Urinary bladder (tissue), 4 donors: ENCODE measurements around the gene CPT1B. TPM values are rescaled to one million over a fixed set of nuclear protein-coding genes. Genes with fewer than 3 reads are reported as not detected.

ENCODE experiments used
- DNase-seq: peaks from one replicate; pipeline ENCODE4 v3.0.0-alpha.2; 2015; ENCODE audit errors: extremely low spot score
- H3K27ac ChIP-seq: one replicate; pipeline ENCODE4 v1.5.1; 2013; ENCODE audit warnings: low read depth, mild to moderate bottlenecking, moderate library complexity
- H3K36me3 ChIP-seq: one replicate; pipeline ENCODE4 v1.6.1; 2013; ENCODE audit warnings: mild to moderate bottlenecking, moderate library complexity; ENCODE audit not compliant: insufficient read depth
- H3K4me1 ChIP-seq: one replicate; pipeline ENCODE4 v1.6.1; 2013; ENCODE audit warnings: mild to moderate bottlenecking, moderate library complexity; ENCODE audit not compliant: insufficient read depth
- H3K4me3 ChIP-seq: one replicate; pipeline ENCODE4 v1.5.1; 2013; ENCODE audit warnings: low read depth, low read length
- WGBS: extraction: QIAGEN DNeasy Blood & Tissue Kit; methylation state at CpG from one replicate; pipeline ENCODE4 v1.1.7; 2013; 5-methylcytosine and 5-hydroxymethylcytosine counted together
- polyA plus RNA-seq: library from polyadenylated mRNA; stranded (reverse); fragments of 200-250 nt; gene quantifications from one replicate; pipeline ENCODE4 v1.2.3, GENCODE V29; 2013
- total RNA-seq: library from RNA; depleted of rRNA; stranded (reverse); fragments of >200 nt; gene quantifications from one replicate; pipeline ENCODE4 v1.2.3, GENCODE V29; 2014
- donor health status: healthy with polysubstance abuse.
- donor health status: healthy.

Gene CPT1B
- total and polyA plus RNA-seq, 2 donors, result 5.5 to 6.2 TPM

DNA sequence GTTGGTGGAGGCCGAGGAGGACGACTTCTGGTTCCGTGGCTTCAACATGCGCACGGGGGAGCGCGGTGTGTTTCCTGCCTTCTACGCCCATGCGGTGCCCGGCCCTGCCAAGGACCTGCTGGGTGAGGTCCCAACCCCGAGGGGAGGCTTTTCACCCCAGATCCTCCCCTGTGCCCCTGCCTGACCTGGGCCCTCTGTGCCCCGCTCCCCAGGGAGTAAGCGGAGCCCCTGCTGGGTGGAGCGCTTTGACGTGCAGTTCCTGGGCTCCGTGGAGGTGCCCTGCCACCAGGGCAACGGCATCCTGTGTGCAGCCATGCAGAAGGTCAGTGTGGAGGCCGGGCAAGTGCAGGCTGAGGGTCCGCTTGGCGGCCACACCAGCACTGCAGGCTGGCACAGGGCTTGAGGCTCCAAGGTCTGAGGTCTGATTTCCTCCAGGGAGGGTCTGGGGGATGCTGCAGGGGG, 27.4 kb upstream of the CPT1B start:
- WGBS, result 87% methylated on average over 20 of the region's 20 CpGs
- H3K36me3 ChIP-seq, result no peaks in the 10 kb centered on the region
- no peak overlapping the region for H3K27ac ChIP-seq
- no peaks in the 10 kb centered on the region for H3K4me1 ChIP-seq
- DNase-seq, result no peak
- no peak overlapping the region for H3K4me3 ChIP-seq

DNA sequence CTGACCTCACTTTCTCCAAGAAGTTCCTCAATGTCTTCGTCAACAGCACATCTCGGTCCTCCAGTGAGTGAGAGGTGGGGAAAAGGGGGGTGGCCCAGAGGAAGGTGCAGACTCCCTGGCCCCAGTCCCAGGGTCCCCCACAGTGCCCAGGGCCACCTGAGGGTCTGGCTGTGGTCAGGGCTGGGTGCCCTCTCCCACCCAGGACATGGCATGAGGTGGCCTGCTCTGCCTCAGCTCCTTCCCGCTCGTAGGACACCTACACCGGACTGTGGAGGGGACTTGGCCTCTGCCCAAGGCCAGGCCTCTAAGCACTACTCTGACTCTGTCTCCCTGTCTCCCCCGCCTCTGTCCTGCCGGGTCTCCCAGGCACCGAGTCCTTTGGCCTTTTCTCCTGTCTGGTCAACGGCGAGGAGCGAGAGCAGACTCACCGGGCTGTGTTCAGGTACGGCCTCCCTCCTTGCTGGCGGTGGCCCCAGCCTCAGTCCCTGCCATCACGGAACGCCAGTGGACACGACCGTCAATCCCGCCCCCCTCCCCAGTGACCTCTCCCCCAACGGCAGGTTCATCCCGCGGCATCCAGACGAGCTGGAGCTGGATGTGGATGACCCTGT, 26.9 kb upstream of the CPT1B start:
- Histone ChIP-seq H3K4me1 (peaks cover 2% of the 10 kb centered on the region), H3K27ac (no peak overlapping the region), H3K4me3 (no peak overlapping the region), H3K36me3 (no peaks in the 10 kb centered on the region)
- DNase-seq, result no peak
- 78% methylated on average over 23 of the region's 23 CpGs for WGBS

DNA sequence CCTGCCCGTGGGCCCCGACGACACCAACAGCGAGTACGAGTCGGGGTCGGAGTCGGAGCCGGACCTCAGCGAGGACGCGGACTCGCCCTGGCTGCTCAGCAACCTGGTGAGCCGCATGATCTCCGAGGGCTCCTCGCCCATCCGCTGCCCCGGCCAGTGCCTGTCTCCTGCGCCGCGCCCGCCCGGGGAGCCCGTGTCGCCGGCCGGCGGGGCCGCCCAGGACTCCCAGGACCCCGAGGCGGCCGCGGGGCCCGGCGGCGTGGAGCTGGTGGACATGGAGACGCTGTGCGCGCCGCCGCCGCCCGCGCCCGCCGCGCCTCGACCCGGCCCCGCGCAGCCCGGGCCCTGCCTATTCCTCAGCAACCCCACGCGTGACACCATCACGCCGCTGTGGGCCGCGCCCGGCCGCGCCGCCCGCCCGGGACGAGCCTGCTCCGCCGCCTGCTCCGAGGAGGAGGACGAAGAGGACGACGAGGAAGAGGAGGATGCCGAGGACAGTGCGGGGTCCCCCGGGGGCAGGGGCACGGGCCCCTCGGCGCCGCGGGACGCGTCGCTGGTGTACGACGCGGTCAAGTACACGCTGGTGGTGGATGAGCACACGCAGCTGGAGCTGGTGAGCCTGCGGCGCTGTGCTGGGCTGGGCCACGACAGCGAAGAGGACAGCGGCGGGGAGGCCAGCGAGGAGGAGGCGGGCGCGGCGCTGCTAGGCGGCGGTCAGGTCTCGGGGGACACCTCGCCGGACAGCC, 26.2 kb upstream of the CPT1B start:
- WGBS, result 39% methylated on average over 103 of the region's 103 CpGs
- no peaks in the 10 kb centered on the region for H3K36me3 ChIP-seq
- no peak overlapping the region for H3K27ac ChIP-seq
- H3K4me3 ChIP-seq, result no peak overlapping the region
- DNase-seq, result no peak
- H3K4me1 ChIP-seq, result peaks cover 2% of the 10 kb centered on the region

DNA sequence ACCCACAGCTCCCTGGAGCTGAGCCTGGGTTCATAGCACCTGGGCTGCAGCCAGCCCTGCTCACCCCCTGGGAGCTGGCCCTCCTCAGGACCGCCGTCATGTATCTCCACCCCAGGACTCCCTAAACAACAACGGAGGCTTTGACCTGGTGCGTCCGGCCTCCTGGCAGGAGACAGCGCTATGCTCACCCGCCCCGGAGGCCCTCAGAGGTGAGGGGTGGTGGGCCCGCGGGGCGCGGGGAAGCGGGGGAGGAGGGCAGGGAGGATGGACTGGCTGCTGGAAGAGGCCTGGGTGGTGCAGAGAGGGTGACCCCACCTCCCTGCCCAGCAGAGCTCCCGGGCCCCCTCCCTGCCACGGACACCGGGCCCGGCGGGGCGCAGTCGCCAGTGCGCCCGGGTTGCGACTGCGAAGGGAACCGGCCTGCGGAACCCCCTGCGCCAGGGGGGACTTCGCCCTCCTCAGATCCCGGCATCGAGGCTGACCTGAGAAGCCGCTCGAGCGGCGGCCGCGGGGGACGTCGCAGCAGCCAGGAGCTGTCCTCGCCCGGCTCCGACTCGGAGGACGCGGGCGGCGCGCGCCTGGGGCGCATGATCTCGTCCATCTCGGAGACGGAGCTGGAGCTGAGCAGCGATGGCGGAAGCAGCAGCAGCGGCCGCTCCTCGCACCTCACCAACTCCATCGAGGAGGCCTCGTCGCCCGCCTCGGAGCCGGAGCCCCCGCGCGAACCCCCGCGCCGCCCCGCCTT, 25.5 kb upstream of the CPT1B start:
- 5% methylated on average over 70 of the region's 70 CpGs for WGBS
- Histone ChIP-seq H3K27ac (no peak overlapping the region), H3K36me3 (no peaks in the 10 kb centered on the region), H3K4me1 (peaks cover 2% of the 10 kb centered on the region), H3K4me3 (no peak overlapping the region)
- no peak for DNase-seq

DNA sequence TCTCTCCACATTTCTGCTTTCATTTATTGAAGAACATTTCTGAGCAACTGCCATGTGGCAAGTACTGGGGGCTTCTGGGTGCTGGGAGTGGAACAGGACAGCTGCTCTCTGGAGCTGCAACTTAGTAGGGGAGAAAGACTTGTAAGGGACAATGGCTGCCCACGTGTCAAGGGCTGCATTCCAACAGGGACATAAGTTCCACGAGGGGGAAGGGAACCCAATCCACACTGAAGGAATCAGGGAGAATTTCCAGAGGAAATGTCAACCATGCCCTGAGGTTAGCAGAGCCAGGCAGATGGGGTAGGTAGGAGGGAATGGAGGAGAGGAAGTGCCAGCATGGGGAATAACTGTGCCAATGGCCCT, 24.1 kb upstream of the CPT1B start:
- WGBS, result 19% methylated on average over 2 of the region's 2 CpGs
- no peaks in the 10 kb centered on the region for H3K36me3 ChIP-seq
- no peak for DNase-seq
- no peak overlapping the region for H3K4me3 ChIP-seq
- no peak overlapping the region for H3K27ac ChIP-seq
- peaks cover 2% of the 10 kb centered on the region for H3K4me1 ChIP-seq

DNA sequence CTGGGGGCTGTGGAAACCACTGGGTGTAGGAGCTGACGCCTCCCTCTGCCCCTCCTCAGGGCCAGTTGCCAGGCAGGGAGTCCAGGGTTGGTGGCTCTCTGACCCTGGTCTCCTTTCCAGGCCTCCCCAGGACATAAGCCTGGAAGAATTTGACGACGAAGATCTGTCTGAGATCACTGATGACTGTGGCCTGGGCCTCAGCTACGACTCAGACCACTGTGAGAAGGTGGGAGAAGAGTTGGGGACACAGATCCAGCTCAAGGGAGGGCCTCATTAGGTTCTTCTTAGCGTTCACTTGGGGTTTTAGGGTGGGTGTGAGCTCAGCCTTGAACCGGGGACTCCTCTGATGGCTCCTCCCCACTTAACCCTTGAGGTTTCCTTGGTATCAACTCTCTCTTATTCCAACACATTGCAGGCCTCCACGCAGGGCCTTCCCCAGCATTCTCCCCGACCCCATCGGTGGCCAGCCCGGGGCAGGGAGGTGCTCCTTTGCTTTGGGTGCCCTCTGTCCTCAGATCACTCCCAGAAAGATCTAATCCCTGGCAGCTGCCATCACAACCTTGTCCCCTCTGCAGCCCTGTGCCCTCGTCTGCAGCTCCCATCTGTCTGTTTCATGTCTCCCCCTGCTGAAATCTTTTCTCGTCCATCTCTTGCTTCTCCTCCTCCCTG, 23.6 kb upstream of the CPT1B start:
- H3K4me1 ChIP-seq, result peaks cover 2% of the 10 kb centered on the region
- no peak for DNase-seq
- H3K27ac ChIP-seq, result no peak overlapping the region
- no peak overlapping the region for H3K4me3 ChIP-seq
- no peaks in the 10 kb centered on the region for H3K36me3 ChIP-seq
- WGBS, result 50% methylated on average over 12 of the region's 12 CpGs

DNA sequence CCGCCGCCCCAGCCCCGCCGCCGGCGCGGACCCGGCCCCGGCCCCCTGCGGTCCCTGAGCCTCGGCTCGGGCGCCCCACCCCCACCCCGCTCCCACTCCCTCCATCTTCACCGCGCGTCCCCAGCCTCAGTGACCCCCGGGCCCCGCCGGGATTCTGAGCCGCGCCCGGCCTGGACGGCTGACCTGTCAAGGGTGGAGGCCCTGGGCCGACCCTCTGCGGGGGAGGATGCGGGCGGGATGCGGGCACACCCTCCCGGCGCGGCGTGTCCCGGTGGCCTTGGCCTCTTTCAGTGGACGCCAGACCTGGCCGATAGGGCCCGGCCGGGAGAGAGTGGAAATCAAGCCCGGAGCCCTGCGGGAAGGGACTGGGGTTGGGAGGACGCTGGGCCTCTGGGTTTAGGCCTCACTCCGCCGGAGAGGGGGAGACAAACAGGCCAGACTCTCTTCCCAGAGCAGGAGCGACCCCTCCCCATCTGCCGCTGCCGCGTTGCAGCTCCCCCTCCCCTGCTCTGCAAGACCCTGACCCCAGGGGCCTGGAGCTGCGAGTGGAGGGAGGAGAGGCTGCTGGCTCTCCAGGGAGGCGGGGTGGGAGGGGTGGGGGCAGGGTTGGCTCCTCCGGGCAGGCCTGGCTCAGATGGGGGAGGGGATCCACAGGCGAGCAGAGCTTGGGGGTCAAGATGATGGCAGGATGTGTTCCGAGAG, 22.9 kb upstream of the CPT1B start:
- H3K27ac ChIP-seq, result no peak overlapping the region
- WGBS, result 5% methylated on average over 49 of the region's 52 CpGs
- H3K36me3 ChIP-seq, result no peaks in the 10 kb centered on the region
- H3K4me3 ChIP-seq, result peak overlapping the region; percentile 54
- H3K4me1 ChIP-seq, result peaks cover 2% of the 10 kb centered on the region
- no peak for DNase-seq

DNA sequence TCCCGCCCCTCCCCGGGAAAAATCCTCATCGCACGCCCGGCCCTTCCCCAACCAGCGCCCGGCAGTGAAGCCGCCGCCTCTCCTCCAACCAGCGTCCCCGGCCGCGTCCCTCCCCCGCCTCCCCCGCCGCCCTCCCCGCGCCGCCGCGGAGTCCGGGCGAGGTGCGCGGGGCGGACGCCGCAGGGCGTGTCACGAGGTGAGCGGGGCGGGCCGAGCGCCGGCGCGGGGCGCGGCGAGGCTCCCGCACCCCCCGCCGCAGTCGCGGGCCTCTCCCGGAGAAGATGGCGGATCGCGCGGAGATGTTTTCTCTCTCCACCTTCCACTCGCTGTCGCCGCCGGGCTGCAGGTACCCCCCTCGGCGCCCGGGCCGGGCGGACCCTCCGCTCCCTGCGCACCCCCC, 22.3 kb upstream of the CPT1B start, which contains the start of gene MAPK8IP2:
Gene MAPK8IP2 (plus strand): TSS at position 256 of the 400 bp plus-strand sequence. CDS start 26 bp downstream, at position 282.
- Histone ChIP-seq H3K36me3 (no peaks in the 10 kb centered on the region), H3K4me3 (peak within 1 kb of the TSS; percentile 54), H3K4me1 (peaks cover 2% of the 10 kb centered on the region), H3K27ac (no peak within 1 kb of the TSS)
- DNase-seq, result no peak
- under 1% methylated on average over 57 of the region's 61 CpGs for WGBS

DNA sequence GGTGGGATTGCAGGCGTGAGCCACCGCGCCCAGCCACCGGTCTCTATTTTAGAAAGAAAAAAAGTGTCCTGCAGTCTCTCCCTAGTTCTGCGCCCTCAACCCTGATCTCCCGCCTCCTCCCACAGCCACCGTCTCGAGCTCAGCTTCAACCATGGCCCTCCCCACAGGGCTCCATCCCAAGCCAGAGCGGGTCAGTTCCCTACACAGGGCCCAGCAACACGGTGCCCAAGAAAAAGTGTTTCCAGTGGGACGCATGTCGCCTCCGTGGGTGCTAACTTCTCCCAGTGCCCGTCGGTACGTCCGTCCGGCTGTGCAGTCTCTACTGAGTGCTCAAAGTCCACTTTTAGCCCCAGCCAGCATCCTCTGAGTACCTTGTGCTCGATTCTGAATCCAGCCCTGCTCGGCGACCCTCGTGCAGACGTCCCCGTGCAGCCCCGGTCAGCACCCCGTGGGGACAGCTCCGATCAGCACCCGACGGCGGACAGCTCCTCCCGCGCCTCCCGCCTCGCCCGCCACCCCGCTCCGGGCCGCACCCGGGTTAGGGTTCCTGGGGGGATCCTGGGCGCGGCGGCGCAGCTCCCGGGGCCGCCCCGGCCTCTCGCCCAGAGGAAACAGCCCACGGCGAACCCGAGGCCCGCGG, 21.7 kb upstream of the CPT1B start:
- H3K36me3 ChIP-seq, result no peaks in the 10 kb centered on the region
- H3K4me1 ChIP-seq, result peaks cover 2% of the 10 kb centered on the region
- DNase-seq, result no peak
- no peak overlapping the region for H3K27ac ChIP-seq
- WGBS, result 14% methylated on average over 52 of the region's 52 CpGs
- peak overlapping the region; percentile 54 for H3K4me3 ChIP-seq

DNA sequence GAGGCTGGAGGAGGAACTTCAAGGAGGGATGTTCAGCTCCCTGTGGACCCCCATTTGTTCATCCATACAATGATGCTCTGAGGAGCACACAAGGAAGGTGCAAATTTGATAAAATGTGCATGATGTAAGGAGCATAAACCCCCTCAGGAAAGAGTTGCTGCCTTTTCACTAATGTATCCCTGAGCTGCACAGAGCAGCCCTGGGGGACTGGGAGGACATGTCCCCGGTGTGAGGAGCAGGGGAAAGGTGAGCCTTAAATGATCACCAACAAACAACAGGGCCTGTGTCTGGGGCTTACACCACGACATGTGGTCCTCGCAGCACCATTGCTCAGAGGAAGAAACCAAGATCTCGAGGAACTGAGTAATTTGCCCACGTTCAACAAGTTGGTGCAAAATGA, 18.9 kb upstream of the CPT1B start:
- WGBS, result 86% methylated on average over 5 of the region's 5 CpGs
- DNase-seq, result no peak
- no peak overlapping the region for H3K4me3 ChIP-seq
- H3K4me1 ChIP-seq, result peaks cover 2% of the 10 kb centered on the region
- no peaks in the 10 kb centered on the region for H3K36me3 ChIP-seq
- no peak overlapping the region for H3K27ac ChIP-seq

DNA sequence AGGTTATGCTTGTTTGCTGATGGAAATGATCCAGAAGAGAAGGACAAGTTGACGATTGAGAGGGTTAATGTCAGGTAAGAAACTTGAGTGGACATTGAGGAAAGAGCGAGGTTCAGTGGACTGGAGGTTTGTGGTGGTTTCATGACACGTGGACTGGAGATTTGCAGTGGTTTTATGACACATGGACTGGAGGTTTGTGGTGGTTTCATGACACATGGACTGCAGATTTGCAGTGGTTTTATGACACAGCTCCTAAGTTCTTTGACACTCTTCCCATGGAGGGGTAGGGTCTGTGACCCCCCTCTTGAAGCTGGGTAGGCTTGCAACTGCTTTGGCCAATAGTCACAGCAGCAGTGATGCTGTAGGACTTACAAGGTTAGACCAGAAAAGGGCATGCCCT, 17.0 kb upstream of the CPT1B start:
- no peak for DNase-seq
- H3K36me3 ChIP-seq, result no peaks in the 10 kb centered on the region
- H3K27ac ChIP-seq, result no peak overlapping the region
- H3K4me3 ChIP-seq, result no peak overlapping the region
- H3K4me1 ChIP-seq, result peaks cover under 1% of the 10 kb centered on the region
- 86% methylated on average over 3 of the region's 3 CpGs for WGBS

DNA sequence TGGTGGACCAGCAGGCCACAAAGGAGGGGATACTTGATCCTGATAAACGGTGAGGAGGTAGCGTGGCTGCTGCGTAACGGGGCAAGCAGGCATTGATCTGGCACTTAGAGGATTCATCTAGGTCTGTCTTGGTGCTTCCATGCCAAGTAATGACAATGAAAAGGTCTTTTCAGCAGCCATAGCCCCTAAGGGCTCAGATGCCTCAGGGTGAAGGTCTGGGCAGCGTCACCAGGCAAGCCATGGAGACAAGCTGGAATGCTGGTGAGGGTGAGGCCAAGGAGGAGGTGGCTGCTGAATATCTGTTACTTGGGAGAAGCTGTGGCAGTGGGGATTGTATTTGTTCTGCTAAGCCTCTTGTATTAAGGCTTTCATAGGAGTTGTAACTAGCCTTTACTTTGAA, 9.2 kb upstream of the CPT1B start:
- H3K27ac ChIP-seq, result no peak overlapping the region
- H3K36me3 ChIP-seq, result no peaks in the 10 kb centered on the region
- no peak for DNase-seq
- no peaks in the 10 kb centered on the region for H3K4me1 ChIP-seq
- no peak overlapping the region for H3K4me3 ChIP-seq
- 92% methylated on average over 5 of the region's 5 CpGs for WGBS

DNA sequence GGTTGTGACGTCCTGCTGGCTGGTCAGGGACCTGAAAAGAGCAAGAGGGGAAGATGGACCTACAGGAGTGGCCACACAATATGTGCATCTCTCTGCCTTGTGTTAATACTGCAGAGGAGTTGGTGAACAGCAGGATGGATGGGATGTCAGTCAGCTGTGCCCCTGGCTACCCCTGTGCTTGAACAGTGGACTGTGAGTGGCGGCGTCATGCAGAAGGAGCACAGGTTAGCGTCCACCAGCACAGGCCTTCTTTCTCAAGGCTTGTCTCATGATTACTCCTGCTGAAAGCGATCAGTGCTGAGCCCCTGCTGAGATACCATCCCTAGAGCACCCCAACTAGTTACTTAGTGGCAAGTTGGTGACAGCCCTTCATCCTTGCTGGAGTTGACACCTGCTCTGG, 8.2 kb upstream of the CPT1B start:
- WGBS, result 88% methylated on average over 5 of the region's 5 CpGs
- DNase-seq, result no peak

More for the DNA sequence above, 8.2 kb upstream of the CPT1B start:
- Histone ChIP-seq H3K27ac (no peak overlapping the region), H3K4me3 (no peak overlapping the region), H3K4me1 (no peaks in the 10 kb centered on the region), H3K36me3 (no peaks in the 10 kb centered on the region)
